Transverse colon (tissue), 4 donors: ENCODE measurements around the gene PHF21A. TPM values are rescaled to one million over a fixed set of nuclear protein-coding genes. Genes with fewer than 3 reads are reported as not detected.

Source experiments
- DNase-seq: peaks from one replicate; pipeline ENCODE4 v3.0.0-alpha.2; 2019
- H3K27ac ChIP-seq, 4 donors: fragments of 200-600 bp; sonication (generic); 2 replicates each; pipeline ENCODE4 v1.5.1; 2016 to 2018; ENCODE audit warnings: inconsistent platforms in 4 of 4
- H3K27me3 ChIP-seq: fragments of 200-600 bp; sonication (generic); 2 replicates; pipeline ENCODE4 v1.5.1; 2017; ENCODE audit warnings: inconsistent platforms
- H3K36me3 ChIP-seq, 4 donors: fragments of 200-600 bp; sonication (generic); 2 replicates each; pipeline ENCODE4 v1.5.1; 2017 to 2019; ENCODE audit warnings: inconsistent platforms in 4 of 4
- H3K4me1 ChIP-seq, 4 donors: fragments of 200-600 bp; sonication (generic); 2 replicates each; pipeline ENCODE4 v1.5.1; 2017 to 2020; ENCODE audit warnings: inconsistent platforms in 4 of 4
- H3K4me3 ChIP-seq, 4 donors: fragments of 200-600 bp; sonication (generic); 1 replicate in 1 of 4; 2 replicates in 3 of 4; pipeline versions ENCODE4 v1.5.1 to v1.6.1; 2017 to 2019; ENCODE audit warnings: inconsistent platforms in 4 of 4
- H3K9me3 ChIP-seq, 2 donors: fragments of 200-600 bp; sonication (generic); 2 replicates each; pipeline ENCODE4 v1.5.1; 2017 to 2019; ENCODE audit warnings: inconsistent platforms in 2 of 2
- EP300 ChIP-seq: sonication (generic); formaldehyde crosslinking; IDR thresholded peaks from one replicate; pipeline ENCODE4 v1.6.1; 2017; ENCODE audit warnings: antibody characterized with exemption, low read depth
- POLR2A ChIP-seq: fragments of 450-650 bp; IDR thresholded peaks from one replicate; pipeline ENCODE4 v1.6.1; 2016; ENCODE audit warnings: antibody characterized with exemption, mild to moderate bottlenecking, moderate library complexity
- POLR2AphosphoS5 ChIP-seq, 3 donors: sonication (generic); formaldehyde crosslinking; IDR thresholded peaks; one replicate each; pipeline ENCODE4 v1.6.1; 2016; ENCODE audit warnings: antibody characterized with exemption in 3 of 3
- WGBS, 2 donors: methylation state at CpG; one replicate each; pipeline ENCODE4 v1.1.5; 2018; ENCODE audit warnings: low coverage in 1 of 2; 5-methylcytosine and 5-hydroxymethylcytosine counted together
- in situ Hi-C, 4 donors: fragments of 200-750 bp; cut with MboI; loops; one replicate each; pipeline versions ENCODE4 v1.15.0 to v1.15.1; 2017; ENCODE audit warnings: low sequenced_read_pairs in 3 of 4, low pct_ligation_motif_present in 1 of 4, low pct_unique_long_range_greater_than_20kb in 1 of 4
- intact Hi-C: fragments of 100-400 bp; cut with DNase I; formaldehyde crosslinking; loops from one replicate; pipeline ENCODE4 v1.15.1; 2023; ENCODE audit warnings: low total_unique reads
- total RNA-seq, 4 donors: library from RNA; depleted of rRNA; stranded (reverse); fragments of >200 nt; gene quantifications; one replicate each; pipeline ENCODE4 v1.1.0, GENCODE V29; 2016
- TF ChIP-seq, protein P1 (sequence below), 5 experiments: fragments of 200-600 bp in 3 of 5; fragments of 450-650 bp in 2 of 5; sonication (generic) in 3 of 5; IDR thresholded peaks; 1 replicate in 2 of 5; 2 replicates in 3 of 5; pipeline ENCODE4 v1.5.1; 2016 to 2017; ENCODE audit warnings: antibody characterized with exemption in 5 of 5, inconsistent platforms in 3 of 5, mild to moderate bottlenecking in 2 of 5, moderate library complexity in 1 of 5

The PHF21A gene
- total RNA-seq, 4 donors from 2014 or later, result 18.6 to 57.2 (median 40.2) TPM

DNA sequence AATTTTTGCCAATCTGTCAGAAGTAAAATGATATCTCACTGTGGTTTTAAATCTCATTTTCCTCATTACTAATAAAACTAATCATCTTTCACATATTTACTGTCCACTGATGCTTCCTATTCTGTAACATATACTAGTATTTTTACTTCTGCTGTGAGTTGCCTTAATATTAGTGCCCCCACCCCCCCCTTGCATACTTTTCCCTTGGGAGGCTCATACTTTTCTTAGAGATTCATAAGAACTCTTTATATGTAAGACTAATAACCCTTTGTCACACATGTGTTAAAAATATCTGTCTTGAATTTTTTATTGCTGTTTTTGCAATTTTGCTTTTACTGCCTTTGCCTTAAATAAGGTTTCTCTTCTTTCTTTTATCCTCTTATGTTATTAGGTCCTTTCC, 87.2 kb downstream of the PHF21A start:
- Histone ChIP-seq H3K4me3 (no peak overlapping the region), H3K4me1 (no peaks in the 10 kb centered on the region), H3K9me3 (no peaks in the 10 kb centered on the region), H3K27ac (no peak overlapping the region), H3K36me3 (no peaks in the 10 kb centered on the region), H3K27me3 (no peaks in the 10 kb centered on the region)
- no peak for TF ChIP-seq POLR2AphosphoS5 (IDR thresholded peaks at IDR 0.05)
- TF ChIP-seq POLR2A, result no peak
- TF ChIP-seq EP300, result no peak
- TF ChIP-seq, protein P1, sequence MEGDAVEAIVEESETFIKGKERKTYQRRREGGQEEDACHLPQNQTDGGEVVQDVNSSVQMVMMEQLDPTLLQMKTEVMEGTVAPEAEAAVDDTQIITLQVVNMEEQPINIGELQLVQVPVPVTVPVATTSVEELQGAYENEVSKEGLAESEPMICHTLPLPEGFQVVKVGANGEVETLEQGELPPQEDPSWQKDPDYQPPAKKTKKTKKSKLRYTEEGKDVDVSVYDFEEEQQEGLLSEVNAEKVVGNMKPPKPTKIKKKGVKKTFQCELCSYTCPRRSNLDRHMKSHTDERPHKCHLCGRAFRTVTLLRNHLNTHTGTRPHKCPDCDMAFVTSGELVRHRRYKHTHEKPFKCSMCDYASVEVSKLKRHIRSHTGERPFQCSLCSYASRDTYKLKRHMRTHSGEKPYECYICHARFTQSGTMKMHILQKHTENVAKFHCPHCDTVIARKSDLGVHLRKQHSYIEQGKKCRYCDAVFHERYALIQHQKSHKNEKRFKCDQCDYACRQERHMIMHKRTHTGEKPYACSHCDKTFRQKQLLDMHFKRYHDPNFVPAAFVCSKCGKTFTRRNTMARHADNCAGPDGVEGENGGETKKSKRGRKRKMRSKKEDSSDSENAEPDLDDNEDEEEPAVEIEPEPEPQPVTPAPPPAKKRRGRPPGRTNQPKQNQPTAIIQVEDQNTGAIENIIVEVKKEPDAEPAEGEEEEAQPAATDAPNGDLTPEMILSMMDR (IDR thresholded peaks at IDR 0.05), result no peak
- DNase-seq, result no peak
- in situ Hi-C loops (no loop called here), intact Hi-C loops (no loop called here)

DNA sequence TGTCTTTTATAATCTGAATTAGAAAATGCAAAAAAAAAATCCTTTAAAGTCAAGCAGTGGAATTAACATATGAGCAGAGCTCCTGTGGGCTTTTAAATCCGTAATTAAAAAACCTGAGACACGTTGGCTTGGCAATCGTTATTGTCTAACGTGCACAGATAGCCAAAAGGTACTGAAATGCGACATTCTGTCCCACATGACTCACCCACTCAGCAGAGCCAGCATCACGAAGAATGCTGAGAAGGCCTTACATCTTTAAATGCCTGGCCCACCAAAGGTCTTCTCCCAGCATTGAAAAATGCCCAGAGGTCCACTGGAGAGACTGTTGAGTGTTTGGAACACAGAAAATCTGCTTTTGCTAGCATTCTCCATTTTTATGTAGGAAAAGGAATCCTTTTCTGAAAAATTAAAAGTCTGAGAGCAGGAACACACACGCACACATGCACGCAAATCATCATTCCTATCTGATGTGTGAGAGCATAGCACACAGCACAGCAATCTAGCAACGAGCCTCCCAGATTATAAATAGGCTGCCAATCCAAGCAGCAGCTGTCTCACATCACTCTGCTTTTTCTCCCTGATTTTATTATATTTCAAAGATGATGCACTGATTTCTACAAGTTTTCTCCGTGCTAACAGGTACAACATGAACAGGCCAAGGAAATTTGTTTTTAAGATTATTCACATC, 94.5 kb downstream of the PHF21A start:
- in situ Hi-C loops, result no loop called here
- DNase-seq, result no peak
- Histone ChIP-seq H3K4me3 (no peak overlapping the region), H3K27ac (no peak overlapping the region), H3K9me3 (no peaks in the 10 kb centered on the region), H3K27me3 (no peaks in the 10 kb centered on the region), H3K36me3 (no peaks in the 10 kb centered on the region), H3K4me1 (no peaks in the 10 kb centered on the region)
- WGBS, 2 donors, result 75 to 79% methylated on average over 8 to 10 of the region's 10 CpGs
- TF ChIP-seq POLR2A (no peak), EP300 (no peak), POLR2AphosphoS5 (IDR thresholded peaks at IDR 0.05) (no peak)
- TF ChIP-seq, protein P1 (IDR thresholded peaks at IDR 0.05), result no peak
- intact Hi-C loops, result no loop called here

DNA sequence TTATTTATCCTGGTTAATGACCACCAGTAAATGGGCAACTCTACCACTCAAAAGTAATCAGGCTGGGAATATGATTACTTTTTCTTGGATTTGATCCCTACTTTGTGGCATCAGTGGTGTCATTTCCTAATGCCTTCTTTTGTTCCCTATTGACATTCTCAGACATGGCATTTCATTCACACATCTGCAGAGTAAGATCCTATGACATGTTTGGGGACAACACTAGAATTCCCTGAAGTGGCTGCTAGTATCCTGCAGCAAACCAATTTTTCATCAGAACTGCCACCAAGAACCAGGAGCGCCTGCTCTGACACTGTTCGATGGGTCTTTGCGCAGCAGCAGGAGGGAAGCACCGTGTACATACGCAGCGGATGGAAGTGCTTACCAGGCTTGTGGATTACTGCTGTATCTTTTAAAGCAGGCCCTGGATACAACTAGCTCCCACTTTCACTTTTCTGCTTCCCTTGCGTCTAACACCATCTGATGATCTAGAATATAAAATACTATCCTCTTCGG, 101.1 kb downstream of the PHF21A start:
- H3K36me3 ChIP-seq, result no peaks in the 10 kb centered on the region
- in situ Hi-C loops, result no loop called here
- no peak for TF ChIP-seq EP300
- TF ChIP-seq POLR2AphosphoS5 (IDR thresholded peaks at IDR 0.05), result no peak
- no peak for TF ChIP-seq POLR2A
- TF ChIP-seq, protein P1 (IDR thresholded peaks at IDR 0.05), result no peak
- no peak for DNase-seq
- no peak overlapping the region for H3K27ac ChIP-seq
- no peaks in the 10 kb centered on the region for H3K9me3 ChIP-seq
- no peaks in the 10 kb centered on the region for H3K4me1 ChIP-seq
- 92 to 96% methylated on average over 6 to 8 of the region's 8 CpGs for WGBS, 2 donors
- no peak overlapping the region for H3K4me3 ChIP-seq
- intact Hi-C loops, result no loop called here
- H3K27me3 ChIP-seq, result no peaks in the 10 kb centered on the region

DNA sequence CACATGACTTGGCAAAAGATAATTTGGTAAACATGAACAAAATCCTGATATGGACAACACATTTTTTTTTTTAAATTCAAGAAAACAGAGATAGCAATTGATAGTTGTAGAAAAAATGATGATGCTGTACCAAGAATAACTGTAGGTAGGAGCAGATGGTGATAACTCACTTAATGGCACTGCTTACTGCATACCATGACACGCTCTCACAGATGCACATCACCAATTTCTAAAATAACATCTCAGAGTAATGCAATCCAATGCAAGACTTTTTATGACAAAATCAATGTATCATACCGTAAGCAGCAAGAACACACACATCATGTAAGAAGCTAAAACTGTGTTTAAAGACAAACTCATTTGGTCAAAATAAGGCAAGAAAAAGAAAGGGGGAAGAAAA, 102.6 kb downstream of the PHF21A start:
- Histone ChIP-seq H3K27ac (no peak overlapping the region), H3K4me1 (no peaks in the 10 kb centered on the region), H3K4me3 (no peak overlapping the region), H3K27me3 (no peaks in the 10 kb centered on the region), H3K36me3 (no peaks in the 10 kb centered on the region), H3K9me3 (no peaks in the 10 kb centered on the region)
- TF ChIP-seq, protein P1 (IDR thresholded peaks at IDR 0.05), result no peak
- TF ChIP-seq EP300 (no peak), POLR2A (no peak), POLR2AphosphoS5 (IDR thresholded peaks at IDR 0.05) (no peak)
- 82 to 96% methylated on average over 2 of the region's 2 CpGs for WGBS, 2 donors
- in situ Hi-C loops (no loop called here), intact Hi-C loops (no loop called here)
- no peak for DNase-seq
